HG03520 (cell line): ENCODE measurements around the gene GDI1.

Experiments used
- ATAC-seq: cut with Tn5 transposase; IDR thresholded peaks from one replicate; pipeline ENCODE4 v1.9.1; 2021; ENCODE audit warnings: mild to moderate bottlenecking, moderate library complexity; ENCODE audit not compliant: unreplicated experiment

Gene GDI1

GRCh38 chrX:154458954-154459778, 22.2 kb downstream of the GDI1 start:
- ATAC-seq: no peak

GRCh38 chrX:154459832-154460231, 22.9 kb downstream of the GDI1 start:
- ATAC-seq: no peak

DNA sequence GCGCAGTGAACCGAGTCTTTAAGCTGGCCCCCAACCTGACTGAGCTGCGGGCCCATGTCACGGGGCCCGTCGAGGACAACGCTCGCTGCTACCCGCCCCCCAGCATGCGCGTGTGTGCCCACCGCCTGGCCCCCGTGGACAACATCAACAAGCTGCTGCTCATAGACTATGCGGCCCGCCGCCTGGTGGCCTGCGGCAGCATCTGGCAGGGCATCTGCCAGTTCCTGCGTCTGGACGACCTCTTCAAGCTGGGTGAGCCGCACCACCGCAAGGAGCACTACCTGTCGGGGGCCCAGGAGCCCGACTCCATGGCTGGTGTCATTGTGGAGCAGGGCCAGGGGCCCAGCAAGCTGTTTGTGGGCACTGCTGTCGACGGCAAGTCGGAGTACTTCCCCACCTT, 23.4 kb downstream of the GDI1 start:
- ATAC-seq: no peak

- ATAC-seq: no peak
Measured at GRCh38 chrX:154462396-154462795, 25.4 kb downstream of the GDI1 start.

- no peak for ATAC-seq
Measured at GRCh38 chrX:154463611-154464220, 26.8 kb downstream of the GDI1 start.

DNA sequence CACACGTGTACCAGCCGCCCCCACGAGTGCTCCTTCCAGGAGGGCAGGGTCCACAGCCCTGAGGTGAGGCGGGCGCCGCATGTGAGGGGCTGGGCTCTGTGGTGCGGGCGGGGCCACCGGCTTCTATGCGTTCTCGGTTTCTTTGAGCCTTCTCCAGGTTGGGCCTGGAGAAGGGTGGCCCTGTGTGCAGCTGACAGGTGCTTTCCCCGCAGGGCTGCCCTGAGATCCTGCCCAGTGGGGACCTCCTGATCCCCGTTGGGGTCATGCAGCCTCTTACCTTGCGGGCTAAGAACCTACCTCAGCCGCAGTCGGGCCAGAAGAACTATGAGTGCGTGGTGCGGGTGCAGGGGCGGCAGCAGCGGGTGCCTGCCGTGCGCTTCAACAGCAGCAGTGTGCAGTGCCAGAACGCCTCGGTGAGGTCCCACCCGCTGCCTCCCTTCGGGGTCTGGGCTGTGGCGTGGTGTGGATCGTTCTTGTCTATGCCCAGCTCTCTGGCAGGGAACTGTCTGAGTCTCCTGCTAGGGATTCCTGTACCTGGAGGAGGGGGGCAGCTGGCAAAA, 27.9 kb downstream of the GDI1 start:
- ATAC-seq: no peak

DNA sequence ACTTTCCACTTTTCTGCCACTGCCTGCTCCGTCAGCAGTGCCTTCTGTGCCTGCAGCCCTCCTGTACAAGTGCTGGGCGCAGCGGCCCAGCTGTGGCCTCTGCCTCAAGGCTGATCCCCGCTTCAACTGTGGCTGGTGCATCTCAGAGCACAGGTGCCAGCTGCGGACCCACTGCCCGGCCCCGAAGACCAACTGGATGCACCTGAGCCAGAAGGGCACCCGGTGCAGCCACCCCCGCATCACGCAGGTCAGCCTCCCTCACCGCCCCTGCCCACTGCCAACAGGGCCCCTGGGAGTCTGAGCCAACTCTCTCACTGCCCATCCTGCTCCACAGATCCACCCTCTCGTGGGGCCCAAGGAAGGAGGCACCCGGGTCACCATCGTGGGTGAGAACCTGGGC, 28.6 kb downstream of the GDI1 start:
- ATAC-seq: no peak

- ATAC-seq: no peak
Measured at GRCh38 chrX:154466036-154466435, 29.1 kb downstream of the GDI1 start.

DNA sequence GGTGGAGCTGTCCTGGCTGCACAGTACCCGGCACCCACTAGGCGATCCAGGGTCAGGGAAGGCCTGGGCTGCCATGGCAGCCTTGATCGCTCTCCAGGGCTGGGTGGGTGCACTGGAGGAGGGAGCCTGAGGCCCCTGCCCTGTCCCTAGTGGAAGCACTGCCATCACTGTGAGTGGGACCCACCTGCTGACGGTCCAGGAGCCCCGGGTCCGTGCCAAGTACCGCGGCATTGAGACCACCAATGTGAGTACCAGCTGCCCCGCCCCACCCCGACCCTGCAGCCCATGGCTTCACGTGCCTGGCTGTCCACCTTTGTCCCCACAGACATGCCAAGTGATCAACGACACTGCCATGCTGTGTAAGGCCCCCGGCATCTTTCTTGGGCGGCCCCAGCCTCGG, 30.0 kb downstream of the GDI1 start:
- no peak for ATAC-seq

DNA sequence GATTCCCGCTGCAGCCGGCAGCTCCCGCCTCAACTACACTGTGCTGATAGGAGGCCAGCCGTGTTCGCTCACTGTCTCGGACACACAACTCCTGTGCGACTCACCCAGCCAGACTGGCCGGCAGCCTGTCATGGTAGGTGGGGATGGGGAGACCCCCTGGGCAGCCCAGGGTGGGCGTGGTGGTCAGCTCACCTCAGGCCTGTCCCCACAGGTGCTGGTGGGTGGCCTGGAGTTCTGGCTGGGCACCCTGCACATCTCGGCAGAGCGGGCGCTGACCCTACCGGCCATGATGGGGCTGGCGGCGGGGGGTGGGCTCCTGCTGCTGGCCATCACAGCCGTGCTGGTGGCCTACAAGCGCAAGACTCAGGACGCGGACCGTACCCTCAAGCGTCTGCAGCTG, 30.6 kb downstream of the GDI1 start:
- ATAC-seq: no peak

GRCh38 chrX:154468217-154468616, 31.3 kb downstream of the GDI1 start:
- ATAC-seq: no peak

GRCh38 chrX:154469114-154469513, 32.2 kb downstream of the GDI1 start:
- ATAC-seq: no peak

GRCh38 chrX:154469880-154470279, 32.9 kb downstream of the GDI1 start:
- ATAC-seq: no peak

DNA sequence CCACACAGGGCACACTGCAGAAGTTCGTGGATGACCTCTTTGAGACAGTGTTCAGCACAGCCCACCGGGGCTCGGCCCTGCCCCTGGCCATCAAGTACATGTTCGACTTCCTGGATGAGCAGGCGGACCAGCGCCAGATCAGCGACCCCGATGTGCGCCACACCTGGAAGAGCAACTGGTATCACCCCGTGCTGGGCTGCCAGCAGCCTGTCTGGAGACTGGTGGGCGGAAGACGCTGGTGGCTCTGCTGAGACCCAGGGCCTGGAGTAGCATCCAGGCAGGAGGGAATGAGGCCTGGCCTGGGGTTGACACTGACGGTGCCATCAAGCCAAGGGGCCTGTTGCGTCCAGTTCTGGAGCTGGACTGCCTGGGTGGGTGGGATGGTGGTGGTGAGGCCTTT, 33.5 kb downstream of the GDI1 start:
- no peak for ATAC-seq

DNA sequence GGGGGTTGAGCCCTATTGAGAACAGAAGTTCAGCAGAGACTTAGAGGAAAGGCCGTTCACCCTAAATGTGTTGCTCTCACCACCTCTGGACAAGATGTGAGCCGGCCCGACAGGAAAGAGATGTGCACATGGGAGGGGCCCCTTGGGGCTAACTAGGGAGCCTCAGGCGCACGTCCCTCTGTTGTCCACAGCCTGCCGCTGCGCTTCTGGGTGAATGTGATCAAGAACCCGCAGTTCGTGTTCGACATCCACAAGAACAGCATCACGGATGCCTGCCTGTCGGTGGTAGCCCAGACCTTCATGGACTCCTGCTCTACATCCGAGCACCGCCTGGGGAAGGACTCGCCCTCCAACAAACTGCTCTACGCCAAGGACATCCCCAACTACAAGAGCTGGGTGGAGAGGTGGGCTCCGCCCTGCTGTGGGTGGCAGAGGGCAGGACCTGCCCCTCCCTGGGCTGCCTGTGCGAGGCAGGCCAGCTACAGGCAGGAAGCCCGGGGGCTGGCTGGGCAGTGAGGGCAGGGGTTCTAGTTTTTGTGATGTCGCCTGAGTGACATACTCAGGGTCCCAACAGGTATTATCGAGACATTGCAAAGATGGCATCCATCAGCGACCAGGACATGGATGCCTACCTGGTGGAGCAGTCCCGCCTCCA, 34.1 kb downstream of the GDI1 start:
- ATAC-seq: no peak

GRCh38 chrX:154471839-154472684, 35.1 kb downstream of the GDI1 start:
- no peak for ATAC-seq

GRCh38 chrX:154472685-154473632, 36.0 kb downstream of the GDI1 start:
- no peak for ATAC-seq

DNA sequence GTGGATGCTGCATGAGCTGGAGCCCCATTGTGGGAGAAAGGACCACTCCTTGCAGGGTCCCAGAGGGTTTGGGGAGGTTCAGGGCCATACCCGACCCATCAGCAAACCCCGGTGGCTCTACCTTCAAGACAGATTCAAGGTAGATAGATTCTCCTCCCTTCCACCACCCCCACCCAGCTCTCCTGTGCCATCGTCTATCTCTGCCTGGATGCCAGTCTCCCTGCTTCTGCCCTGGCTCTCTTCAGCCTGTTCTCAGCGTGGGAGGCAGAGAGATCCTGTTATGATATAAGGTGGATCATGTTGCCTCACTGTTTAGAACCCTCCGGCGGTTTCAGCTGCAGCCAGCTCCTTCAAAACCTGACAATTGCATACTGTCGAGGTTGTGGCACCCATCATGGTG, 36.7 kb downstream of the GDI1 start:
- ATAC-seq: no peak

- no peak for ATAC-seq
Measured at GRCh38 chrX:154476821-154477220, 39.9 kb downstream of the GDI1 start.
